Amygdala (tissue), 56 donors: ENCODE data around the gene VGF.
"Not testable (repeated sequence)": the region's sequence is repeated elsewhere in the genome, so short reads cannot be mapped to it uniquely, and the experiment has no call there.

Source experiments
- DNase-seq, 56 donors: peaks; one replicate each; lab custom pipeline; 2025; lab: John Stamatoyannopoulos, UW

Gene VGF

DNA sequence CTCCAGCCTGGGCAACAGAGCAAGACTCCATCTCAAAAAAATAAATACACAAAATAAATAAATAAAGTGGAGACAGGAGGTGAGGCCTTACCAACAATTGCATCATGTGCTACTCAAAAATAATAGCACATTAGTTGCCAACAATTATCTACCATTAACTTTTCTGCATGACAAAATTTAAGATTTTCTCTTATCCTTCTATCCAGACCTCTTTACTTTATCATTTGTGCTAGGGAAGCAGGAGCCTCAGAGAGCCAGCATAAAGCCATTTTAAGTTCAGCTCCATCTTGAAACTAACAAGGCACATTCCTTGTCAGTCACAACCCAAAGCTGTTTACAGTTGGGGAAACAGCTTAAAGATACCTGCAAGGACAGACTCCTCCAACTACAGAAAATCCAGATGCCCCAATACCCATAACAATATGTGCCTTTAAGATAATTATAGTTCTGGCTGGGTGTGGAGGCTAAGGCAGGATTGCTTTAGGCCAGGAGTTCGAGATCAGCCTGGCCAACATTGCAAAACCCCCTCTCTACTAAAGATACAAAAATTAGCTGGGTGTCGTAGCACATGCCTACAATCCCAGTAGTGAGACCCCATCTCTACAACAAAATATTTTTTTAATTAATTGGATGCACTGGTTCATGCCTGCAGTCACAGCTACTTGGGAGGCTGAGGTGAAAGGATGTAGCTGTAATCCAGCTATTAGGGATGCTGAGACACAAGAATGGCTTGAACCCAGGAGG, 13.3 kb downstream of the VGF start:
- DNase-seq: no peak

- no peak for DNase-seq
Measured at GRCh38 chr7:101140746-101141382, 24.5 kb downstream of the VGF start.

DNA sequence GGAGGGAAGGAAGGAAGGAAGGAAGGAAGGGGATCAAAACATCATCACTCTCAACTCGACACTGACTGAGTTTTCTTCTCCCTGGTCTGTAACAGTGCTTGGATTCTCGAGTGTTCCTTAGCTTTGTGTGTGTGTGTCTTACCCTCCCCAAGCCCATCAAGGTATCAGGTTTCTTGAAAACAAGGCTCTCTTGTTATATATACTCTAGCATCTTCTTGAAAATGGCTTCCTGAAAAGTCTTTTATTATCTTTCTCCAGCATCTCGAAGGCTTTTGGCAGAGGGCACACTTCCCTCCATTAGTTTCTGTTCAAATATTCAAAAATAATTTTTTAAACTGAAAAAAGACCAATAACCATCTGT, 25.1 kb downstream of the VGF start:
- no peak for DNase-seq

DNA sequence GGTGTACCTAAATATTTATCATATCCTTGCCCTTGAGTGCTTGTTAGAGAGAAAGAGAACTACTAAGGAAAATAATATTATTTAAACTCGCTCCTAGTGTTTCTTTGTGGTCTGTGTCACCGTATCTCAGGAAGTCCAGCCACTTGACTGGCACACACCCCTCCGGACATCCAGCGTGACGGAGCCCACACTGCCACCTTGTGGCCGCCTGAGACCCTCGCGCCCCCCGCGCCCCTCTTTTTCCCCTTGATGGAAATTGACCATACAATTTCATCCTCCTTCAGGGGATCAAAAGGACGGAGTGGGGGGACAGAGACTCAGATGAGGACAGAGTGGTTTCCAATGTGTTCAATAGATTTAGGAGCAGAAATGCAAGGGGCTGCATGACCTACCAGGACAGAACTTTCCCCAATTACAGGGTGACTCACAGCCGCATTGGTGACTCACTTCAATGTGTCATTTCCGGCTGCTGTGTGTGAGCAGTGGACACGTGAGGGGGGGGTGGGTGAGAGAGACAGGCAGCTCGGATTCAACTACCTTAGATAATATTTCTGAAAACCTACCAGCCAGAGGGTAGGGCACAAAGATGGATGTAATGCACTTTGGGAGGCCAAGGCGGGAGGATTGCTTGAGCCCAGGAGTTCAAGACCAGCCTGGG, 27.0 kb downstream of the VGF start:
- DNase-seq: peak in 26 of 56 donors; percentile 7 to 65 (median 32)

DNA sequence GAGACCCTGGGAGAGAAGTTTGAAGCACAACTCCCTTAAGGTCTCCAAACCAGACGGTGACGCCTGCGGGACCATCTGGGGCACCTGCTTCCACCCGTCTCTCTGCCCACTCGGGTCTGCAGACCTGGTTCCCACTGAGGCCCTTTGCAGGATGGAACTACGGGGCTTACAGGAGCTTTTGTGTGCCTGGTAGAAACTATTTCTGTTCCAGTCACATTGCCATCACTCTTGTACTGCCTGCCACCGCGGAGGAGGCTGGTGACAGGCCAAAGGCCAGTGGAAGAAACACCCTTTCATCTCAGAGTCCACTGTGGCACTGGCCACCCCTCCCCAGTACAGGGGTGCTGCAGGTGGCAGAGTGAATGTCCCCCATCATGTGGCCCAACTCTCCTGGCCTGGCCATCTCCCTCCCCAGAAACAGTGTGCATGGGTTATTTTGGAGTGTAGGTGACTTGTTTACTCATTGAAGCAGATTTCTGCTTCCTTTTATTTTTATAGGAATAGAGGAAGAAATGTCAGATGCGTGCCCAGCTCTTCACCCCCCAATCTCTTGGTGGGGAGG, 27.6 kb downstream of the VGF start:
- no peak for DNase-seq

GRCh38 chr7:101134399-101134980, 30.9 kb downstream of the VGF start:
- peak in 1 of 56 donors; percentile 21 for DNase-seq

DNA sequence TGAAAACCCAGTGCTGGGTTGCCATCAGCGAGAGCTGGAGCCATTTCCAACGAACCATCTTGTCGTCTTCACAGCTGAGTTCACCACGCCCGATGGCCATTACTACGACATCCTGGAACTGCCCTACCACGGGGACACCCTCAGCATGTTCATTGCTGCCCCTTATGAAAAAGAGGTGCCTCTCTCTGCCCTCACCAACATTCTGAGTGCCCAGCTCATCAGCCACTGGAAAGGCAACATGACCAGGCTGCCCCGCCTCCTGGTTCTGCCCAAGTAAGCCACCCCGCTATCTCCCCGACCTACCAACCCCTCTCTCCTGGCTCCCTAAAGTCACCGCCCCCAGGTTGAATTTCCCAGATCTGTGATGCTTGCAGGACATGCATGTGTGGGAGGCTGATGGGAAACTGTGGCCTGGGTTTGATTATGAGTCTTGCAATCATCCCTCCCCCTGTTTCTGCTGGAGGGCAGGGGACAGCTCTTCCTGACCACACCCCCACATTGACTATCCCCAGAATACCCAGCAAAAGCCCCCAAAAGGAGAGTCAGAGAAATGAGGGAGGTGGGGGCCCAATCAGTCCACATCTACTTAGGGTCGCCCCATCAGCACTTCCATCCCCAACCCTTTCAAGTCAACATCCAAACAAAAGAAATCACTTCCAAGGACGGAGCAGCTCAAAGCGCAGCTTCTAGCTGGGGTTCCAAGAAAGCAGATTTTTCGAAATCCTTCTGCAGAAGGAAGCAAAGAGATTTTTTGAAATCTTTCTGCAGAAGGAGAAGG, 31.6 kb downstream of the VGF start:
- no peak for DNase-seq

GRCh38 chr7:101132626-101133600, 32.5 kb downstream of the VGF start:
- DNase-seq: not testable (repeated sequence)

GRCh38 chr7:101129603-101130117, 35.7 kb downstream of the VGF start:
- DNase-seq: no peak

GRCh38 chr7:101128040-101128834, 37.1 kb downstream of the VGF start:
- no peak for DNase-seq

DNA sequence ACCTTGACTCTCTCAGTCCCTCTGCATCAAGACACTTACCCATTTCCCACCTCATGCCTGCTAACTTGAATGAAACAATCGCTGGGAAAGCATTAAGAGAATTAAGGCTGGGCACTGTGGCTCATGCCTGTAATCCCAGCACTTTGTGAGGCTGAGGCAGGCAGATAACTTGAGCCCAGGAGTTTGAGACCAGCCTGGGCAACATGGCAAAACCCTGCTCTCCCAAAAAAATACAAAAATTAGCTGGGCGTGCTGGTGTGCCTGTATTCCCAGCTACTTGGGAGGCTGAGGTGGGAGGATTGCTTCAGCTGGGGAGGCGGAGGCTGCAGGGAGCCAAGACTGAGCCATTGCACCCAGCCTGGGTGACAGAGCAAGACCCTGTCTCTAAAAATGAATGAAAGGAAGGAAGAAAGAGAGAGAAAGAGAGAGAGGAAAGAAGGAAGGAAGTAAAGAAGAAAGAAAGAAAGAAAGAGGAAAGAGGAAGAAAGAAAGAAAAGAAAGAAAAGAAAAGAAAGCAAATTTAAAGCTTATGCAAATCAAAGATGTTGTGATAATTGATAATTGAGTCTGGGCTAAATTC, 37.8 kb downstream of the VGF start:
- DNase-seq: no peak

GRCh38 chr7:101126651-101127459, 38.5 kb downstream of the VGF start, which contains the start of gene SERPINE1:
Gene SERPINE1, plus strand, starts transcription at chr7:101127104. Its CDS starts 1,290 bp downstream, at chr7:101128394.
- DNase-seq: peak in 15 of 56 donors; percentile 5 to 69 (median 21)

DNA sequence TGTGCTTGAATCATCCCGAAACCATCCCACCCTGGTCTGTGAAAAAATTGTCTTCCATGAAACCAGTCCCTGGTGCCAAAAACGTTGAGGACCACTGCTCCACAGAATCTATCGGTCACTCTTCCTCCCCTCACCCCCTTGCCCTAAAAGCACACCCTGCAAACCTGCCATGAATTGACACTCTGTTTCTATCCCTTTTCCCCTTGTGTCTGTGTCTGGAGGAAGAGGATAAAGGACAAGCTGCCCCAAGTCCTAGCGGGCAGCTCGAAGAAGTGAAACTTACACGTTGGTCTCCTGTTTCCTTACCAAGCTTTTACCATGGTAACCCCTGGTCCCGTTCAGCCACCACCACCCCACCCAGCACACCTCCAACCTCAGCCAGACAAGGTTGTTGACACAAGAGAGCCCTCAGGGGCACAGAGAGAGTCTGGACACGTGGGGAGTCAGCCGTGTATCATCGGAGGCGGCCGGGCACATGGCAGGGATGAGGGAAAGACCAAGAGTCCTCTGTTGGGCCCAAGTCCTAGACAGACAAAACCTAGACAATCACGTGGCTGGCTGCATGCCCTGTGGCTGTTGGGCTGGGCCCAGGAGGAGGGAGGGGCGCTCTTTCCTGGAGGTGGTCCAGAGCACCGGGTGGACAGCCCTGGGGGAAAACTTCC, 39.2 kb downstream of the VGF start:
- peak in 15 of 56 donors; percentile 6 to 65 (median 15) for DNase-seq

GRCh38 chr7:101124376-101125056, 40.9 kb downstream of the VGF start:
- DNase-seq: peak in 1 of 56 donors; percentile 3

DNA sequence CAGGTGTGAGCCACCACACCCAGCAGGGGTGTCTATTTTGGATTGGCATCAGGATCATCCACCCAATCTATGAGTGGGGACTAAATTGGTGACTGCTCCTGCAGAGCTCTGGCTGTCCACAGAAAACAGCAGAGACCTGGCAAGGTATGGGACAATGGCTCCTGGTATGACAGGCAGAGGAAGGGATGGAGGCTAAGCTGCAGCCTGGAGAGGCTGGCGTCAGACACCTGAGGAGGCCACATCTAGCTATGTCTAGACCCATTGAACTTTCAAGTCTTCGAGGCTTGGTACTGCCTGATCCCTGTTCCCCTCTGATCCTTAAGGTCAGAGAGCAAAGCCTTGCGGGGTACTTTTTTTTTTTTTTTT, 41.7 kb downstream of the VGF start:
- DNase-seq: no peak
